Mucosa of descending colon (tissue), 3 donors: ENCODE measurements around the gene CD3G. TPM values are rescaled to one million over a fixed set of nuclear protein-coding genes. Genes with fewer than 3 reads are reported as not detected.
A peak's percentile ranks its signal among the peaks of the same experiment; 100 is the strongest.

Experiments used
- ATAC-seq: fragments of 200-7000 bp; cut with Tn5 transposase; one replicate; pipeline ENCODE4 v1.9.1; 2020; ENCODE audit warnings: mild to moderate bottlenecking, moderate library complexity
- DNase-seq, 3 donors: peaks; one replicate each; pipeline ENCODE4 v3.0.0-alpha.2; 2020
- H3K36me3 ChIP-seq: fragments of 200-600 bp; one replicate; pipeline ENCODE4 v1.8.0; 2021; ENCODE audit warnings: low read depth, mild to moderate bottlenecking
- H3K4me1 ChIP-seq: fragments of 200-600 bp; one replicate; pipeline ENCODE4 v1.8.0; 2021; ENCODE audit warnings: low read depth, mild to moderate bottlenecking
- H3K4me3 ChIP-seq: fragments of 200-600 bp; one replicate; pipeline ENCODE4 v1.8.0; 2021; ENCODE audit warnings: mild to moderate bottlenecking
- H3K9me3 ChIP-seq: fragments of 200-600 bp; one replicate; pipeline ENCODE4 v1.8.0; 2021; ENCODE audit warnings: mild to moderate bottlenecking
- CTCF ChIP-seq: fragments of 200-600 bp; IDR thresholded peaks from one replicate; pipeline ENCODE4 v1.8.0; 2022; ENCODE audit warnings: antibody characterized with exemption, mild to moderate bottlenecking
- intact Hi-C, 2 donors: fragments of 100-400 bp; cut with DNase I in 1 of 2; cut with micrococcal nuclease in 1 of 2; formaldehyde crosslinking; loops; one replicate each; pipeline versions ENCODE4 v1.11.0 to v1.11.1; 2022; cut with DNase I, micrococcal nuclease
- total RNA-seq, 3 donors: library from RNA; stranded (reverse); fragmentation: NEBNext Ultra II Directional in 2 of 3; extraction: Animal tissue kit (Norgen Biotek cat#: 25700) in 2 of 3; gene quantifications; one replicate each; pipeline versions ENCODE4 v1.2.1 to v1.2.4, GENCODE V29; 2021 to 2023
- donor health status: DM: no; HTN: no; CAD: no; lungs with moderate emphysema.
- donor health status: DM: no; HTN: no; CAD: no.
- donor health status: DM: no; HTN: yes; CAD: no.

Gene CD3G
- total RNA-seq, 3 donors from 2014 or later, result 2.8 to 5.1 (median 4.2) TPM

GRCh38 chr11:118318581-118319336, 25.4 kb upstream of the CD3G start:
- no peaks in the 10 kb centered on the region for H3K9me3 ChIP-seq
- no peak overlapping the region for H3K4me3 ChIP-seq
- DNase-seq (no peak), ATAC-seq (no peak)
- H3K36me3 ChIP-seq, result no peaks in the 10 kb centered on the region
- intact Hi-C loops, result no loop called here
- peaks cover 34% of the 10 kb centered on the region for H3K4me1 ChIP-seq
- no peak for TF ChIP-seq CTCF

GRCh38 chr11:118319337-118319707, 24.8 kb upstream of the CD3G start:
- intact Hi-C loops, result no loop called here
- DNase-seq, result no peak
- Histone ChIP-seq H3K36me3 (no peaks in the 10 kb centered on the region), H3K4me1 (peaks cover 33% of the 10 kb centered on the region), H3K4me3 (no peak overlapping the region), H3K9me3 (no peaks in the 10 kb centered on the region)
- no peak for TF ChIP-seq CTCF
- no peak for ATAC-seq

- Histone ChIP-seq H3K36me3 (no peaks in the 10 kb centered on the region), H3K9me3 (no peaks in the 10 kb centered on the region), H3K4me3 (no peak overlapping the region), H3K4me1 (peaks cover 21% of the 10 kb centered on the region)
- intact Hi-C loops, result no loop called here
- TF ChIP-seq CTCF, result no peak
- no peak for ATAC-seq
- DNase-seq, result no peak
Observed at GRCh38 chr11:118320515-118320914, 23.6 kb upstream of the CD3G start.

GRCh38 chr11:118321386-118322082, 22.6 kb upstream of the CD3G start:
- Histone ChIP-seq H3K4me3 (no peak overlapping the region), H3K9me3 (no peaks in the 10 kb centered on the region), H3K4me1 (peaks cover 10% of the 10 kb centered on the region), H3K36me3 (no peaks in the 10 kb centered on the region)
- intact Hi-C loops, result no loop called here
- DNase-seq (peak in 2 of 3 donors; percentile 61 to 64), ATAC-seq (peak; percentile 85)
- no peak for TF ChIP-seq CTCF

GRCh38 chr11:118322721-118323120, 21.4 kb upstream of the CD3G start:
- peak in 1 of 3 donors; percentile 30 for DNase-seq
- no peak overlapping the region for H3K4me3 ChIP-seq
- no peaks in the 10 kb centered on the region for H3K36me3 ChIP-seq
- no peaks in the 10 kb centered on the region for H3K9me3 ChIP-seq
- ATAC-seq, result no peak
- intact Hi-C loops, result no loop called here
- no peaks in the 10 kb centered on the region for H3K4me1 ChIP-seq
- no peak for TF ChIP-seq CTCF
